GM23338 (cell line): ENCODE measurements around the gene MKNK2.

Source experiments
- CREB1 ChIP-seq: fragments of 250-450 bp; sonication (Bioruptor Pico); IDR thresholded peaks from 2 replicates; pipeline ENCODE4 v1.5.0; 2020; ENCODE audit warnings: low read depth, mild to moderate bottlenecking, moderate library complexity
- EZH2phosphoT487 ChIP-seq: fragments of 200-600 bp; sonication (generic); IDR thresholded peaks from one replicate; pipeline ENCODE4 v1.8.1; 2018; ENCODE audit warnings: antibody characterized with exemption; ENCODE audit not compliant: unreplicated experiment

GRCh38 chr19:2021453-2022140, 29.4 kb downstream of the MKNK2 start:
- TF ChIP-seq EZH2phosphoT487 (no peak), CREB1 (CRISPR knock-in tag) (no peak)
